ENCODE data around the gene TCF3.
"Not testable (repeated sequence)": the region's sequence is repeated elsewhere in the genome, so short reads cannot be mapped to it uniquely, and the experiment has no call there.

Gene TCF3

DNA sequence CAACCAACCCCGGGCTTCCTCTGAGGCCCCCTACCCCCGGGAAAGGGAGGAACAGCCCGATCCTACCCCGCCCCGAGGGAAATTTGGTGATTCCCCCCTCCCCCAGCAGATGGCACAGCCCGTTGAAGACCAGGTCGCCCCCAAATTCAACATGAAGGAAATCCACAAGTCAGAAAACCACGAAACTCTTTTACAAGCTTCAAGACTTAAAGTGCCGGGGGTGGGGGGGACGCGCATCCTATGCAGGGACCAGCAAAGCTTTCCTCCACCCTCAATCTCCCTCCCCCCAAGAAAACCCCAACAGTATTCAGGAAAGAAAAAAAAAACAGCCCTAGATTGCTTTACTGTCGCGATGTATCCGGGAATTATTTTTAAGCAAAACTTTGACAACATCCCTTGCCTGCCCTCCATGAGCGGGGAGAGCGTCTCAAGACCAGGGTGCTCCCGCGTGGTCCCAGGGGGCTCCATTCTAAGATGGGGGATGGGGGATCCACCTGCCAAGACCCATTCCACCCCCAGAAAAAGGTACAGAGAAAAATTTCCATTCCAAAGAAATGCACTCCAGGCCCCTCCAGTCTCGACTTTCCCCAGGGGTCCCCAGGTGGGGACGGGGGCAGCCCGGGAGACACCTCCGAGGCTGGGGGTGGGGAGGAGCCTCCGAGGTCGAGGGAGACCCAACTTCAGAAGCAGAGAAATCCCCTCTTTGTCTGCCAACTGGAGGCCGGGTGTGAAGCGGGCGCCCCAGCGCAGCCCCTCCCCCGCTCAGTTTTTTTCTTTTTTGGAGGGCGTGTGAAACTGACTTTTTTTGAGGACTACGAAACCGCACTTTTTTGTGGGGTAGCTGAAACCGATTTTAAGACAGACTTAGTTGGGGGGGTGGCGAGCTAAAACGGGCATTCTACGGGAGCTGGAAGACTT lies 1.5 kb downstream of the TCF3 start:
- peak; percentile 59 for DNase-seq

GRCh38 chr19:1649706-1650649 lies 2.4 kb downstream of the TCF3 start:
- DNase-seq: no peak

DNA sequence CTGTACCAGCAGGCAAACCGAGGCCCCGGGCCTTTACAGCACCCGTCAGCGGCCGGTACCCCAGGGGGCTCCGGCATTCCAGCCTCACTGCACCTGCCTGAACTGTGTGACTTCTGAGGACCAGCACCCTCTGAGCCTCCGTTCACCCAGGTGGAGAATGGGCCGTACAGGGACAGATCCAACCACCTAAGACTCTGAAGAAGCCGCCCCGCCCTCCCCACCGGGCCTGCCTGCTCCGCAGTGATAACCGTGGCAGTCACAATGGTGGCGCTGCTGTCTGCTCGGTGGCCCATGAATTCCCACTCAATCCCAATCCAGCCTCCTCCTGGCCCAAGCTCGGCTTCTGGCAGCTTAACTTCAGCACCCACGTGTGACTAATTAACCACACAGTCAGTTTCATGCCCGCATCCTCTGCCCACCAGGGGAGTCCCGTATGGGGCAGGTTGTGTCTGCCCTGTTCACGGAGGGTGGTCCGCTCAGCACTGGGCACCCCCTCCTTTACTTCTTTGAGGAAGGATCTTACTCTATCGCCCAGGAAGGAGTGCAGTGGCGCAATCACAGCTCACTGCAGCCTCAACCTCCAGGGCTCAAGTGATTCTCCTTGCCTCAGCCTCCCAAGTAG lies 3.4 kb downstream of the TCF3 start:
- DNase-seq: no peak

- no peak for DNase-seq
These were observed 4.0 kb downstream of the TCF3 start for GRCh38 chr19:1648459-1648849.

- no peak for DNase-seq
These were observed 4.6 kb downstream of the TCF3 start for GRCh38 chr19:1647501-1648458.

GRCh38 chr19:1646659-1647453 lies 5.6 kb downstream of the TCF3 start:
- no peak for DNase-seq

DNA sequence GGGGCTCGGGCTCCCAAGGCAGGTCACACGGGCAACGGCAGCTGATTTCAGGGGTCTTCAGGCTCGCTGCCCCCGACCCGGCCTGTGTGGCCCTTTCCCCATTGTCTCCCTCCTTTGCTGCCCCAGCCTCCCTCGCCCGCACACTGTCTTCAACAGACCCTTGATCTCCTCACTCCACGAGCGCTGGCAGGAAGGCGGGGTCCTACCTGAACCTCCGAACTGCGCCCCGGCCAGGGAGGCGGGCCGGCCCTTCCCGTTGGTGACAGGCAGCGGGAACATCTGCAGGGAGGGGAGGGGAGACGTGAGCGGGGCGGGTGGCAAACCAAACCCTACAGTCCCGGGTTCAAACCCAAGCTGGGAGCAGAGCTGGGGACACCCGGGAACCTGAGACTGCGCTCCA lies 6.3 kb downstream of the TCF3 start:
- no peak for DNase-seq

GRCh38 chr19:1645299-1645698 lies 7.1 kb downstream of the TCF3 start:
- no peak for DNase-seq

GRCh38 chr19:1644070-1644469 lies 8.3 kb downstream of the TCF3 start:
- DNase-seq: no peak

DNA sequence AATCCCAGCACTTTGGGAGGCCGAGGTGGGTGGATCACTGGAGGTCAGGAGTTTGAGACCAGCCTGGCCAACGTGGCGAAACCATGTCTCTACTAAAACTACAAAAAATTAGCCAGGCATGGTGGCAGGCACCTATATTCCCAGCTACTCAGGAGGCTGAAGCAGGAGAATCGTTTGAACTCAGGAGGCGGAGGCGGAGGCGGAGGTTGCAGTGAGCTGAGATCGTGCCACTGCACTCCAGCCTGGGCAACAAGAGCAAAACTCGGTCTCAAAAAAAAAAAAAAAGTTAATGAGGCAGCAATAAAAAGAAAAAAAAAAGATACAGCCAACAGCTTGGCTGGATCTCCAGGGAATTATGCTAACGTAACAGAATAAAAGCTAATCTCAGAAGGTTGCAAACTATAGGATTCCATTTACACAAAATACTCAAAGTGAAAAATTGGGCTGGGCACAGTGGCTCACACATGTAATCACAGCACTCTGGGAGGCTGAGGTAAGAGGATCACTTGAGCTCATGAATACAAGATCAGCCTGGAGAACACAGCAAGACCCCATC lies 11.4 kb downstream of the TCF3 start:
- not testable (repeated sequence) for DNase-seq

DNA sequence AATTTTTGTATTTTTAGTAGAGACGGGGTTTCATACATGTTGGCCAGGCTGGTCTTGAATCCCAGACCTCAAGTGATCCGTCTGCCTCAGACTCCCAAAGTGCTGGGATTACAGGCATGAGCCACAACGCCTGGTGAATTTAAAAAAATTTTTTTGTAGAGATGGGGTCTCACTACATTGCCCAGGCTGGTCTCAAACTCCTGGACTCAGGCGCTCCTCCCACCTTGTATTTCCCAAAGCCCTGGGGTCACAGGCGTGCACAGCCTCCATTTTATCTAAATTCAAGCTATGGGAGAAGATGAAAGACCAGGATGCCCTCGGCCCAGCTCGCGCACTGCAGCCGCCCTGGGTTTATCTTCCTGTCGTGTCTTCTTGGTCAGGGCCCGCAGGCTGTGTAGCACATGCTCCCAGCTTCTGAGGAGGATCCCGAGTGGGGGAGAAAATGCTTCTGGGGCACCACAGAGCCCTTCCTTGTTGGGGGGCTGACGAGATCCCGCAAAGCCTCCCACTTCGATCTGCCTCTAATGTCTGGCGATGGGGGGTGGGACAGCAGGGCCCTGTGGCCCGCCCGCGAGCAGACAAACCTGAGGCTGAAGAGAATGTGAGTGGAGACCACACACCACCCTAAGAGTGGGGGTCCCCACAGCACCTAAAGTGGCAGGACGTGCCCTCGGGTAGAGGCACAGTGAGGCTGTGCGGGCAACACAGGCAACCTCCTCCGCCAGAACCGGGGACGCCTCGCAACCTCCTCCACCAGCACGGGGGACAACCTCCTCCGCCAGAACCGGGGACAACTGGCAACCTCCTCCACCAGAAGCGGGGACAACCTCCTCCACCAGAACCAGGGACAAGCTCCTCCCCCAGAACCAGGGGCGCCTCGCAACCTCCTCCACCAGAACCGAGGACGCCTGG lies 15.8 kb downstream of the TCF3 start:
- DNase-seq: no peak

- no peak for DNase-seq
These were observed 17.5 kb downstream of the TCF3 start for GRCh38 chr19:1634938-1635243.

GRCh38 chr19:1634242-1634937 lies 18.0 kb downstream of the TCF3 start:
- DNase-seq: no peak

GRCh38 chr19:1633269-1633826 lies 19.1 kb downstream of the TCF3 start:
- DNase-seq: no peak

- DNase-seq: no peak
These were observed 19.8 kb downstream of the TCF3 start for GRCh38 chr19:1632462-1633268.

GRCh38 chr19:1631557-1632100 lies 20.8 kb downstream of the TCF3 start:
- no peak for DNase-seq

DNA sequence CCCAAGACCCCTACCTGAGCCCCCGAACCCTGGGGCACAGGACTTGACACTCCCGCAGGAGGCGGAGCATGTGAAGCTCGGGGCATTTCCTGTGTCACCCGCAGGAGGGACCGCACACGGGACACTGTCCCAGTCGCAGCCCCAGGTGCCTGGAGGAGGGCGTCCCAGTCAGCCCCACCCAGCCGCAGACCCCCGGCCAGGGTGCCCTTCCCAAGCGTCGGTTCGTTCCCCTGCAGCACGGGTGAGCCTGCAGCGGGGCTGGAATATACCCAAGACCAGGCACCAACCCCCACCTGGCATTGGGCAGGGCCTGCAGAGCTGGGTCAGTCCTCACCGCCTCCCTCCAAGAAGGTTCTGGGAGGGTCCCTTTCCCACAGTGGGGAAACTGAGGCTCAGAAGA lies 21.6 kb downstream of the TCF3 start:
- DNase-seq: no peak

DNA sequence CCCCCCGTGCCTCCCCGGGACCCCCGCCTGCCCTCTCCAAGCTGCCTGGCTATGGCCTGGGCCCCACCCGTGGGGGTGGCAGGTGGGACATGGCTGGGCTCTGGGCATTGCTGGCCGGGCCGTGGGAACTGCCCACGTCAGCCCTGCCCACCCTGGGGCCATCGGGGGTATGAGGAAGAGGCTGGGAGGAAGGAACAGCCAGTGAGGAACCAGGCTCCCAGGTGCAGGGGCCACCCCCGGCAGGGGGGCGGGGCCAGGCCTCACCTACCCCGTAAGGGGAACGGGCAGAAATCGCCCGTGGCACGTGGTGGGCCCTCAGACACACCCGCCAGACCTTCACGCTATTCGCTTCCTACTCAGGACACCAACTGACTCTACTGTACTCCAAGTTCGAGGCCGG lies 22.4 kb downstream of the TCF3 start:
- no peak for DNase-seq
